HG02763 (cell line): ENCODE data around the gene PRRG2.
"Not testable (repeated sequence)": the region's sequence is repeated elsewhere in the genome, so short reads cannot be mapped to it uniquely, and the experiment has no call there.

Experiments used
- ATAC-seq: cut with Tn5 transposase; IDR thresholded peaks from one replicate; pipeline ENCODE4 v1.9.1; 2021; ENCODE audit warnings: mild to moderate bottlenecking, moderate library complexity; ENCODE audit not compliant: unreplicated experiment

The PRRG2 gene

GRCh38 chr19:49599378-49600295, 18.5 kb downstream of the PRRG2 start:
- no peak for ATAC-seq

GRCh38 chr19:49601482-49602038, 20.4 kb downstream of the PRRG2 start:
- ATAC-seq: no peak

- ATAC-seq: no peak
These were observed 21.7 kb downstream of the PRRG2 start for GRCh38 chr19:49602806-49603205.

GRCh38 chr19:49605605-49606004, 24.5 kb downstream of the PRRG2 start:
- no peak for ATAC-seq

- ATAC-seq: no peak
These were observed 28.5 kb downstream of the PRRG2 start for GRCh38 chr19:49609499-49610092.

GRCh38 chr19:49613374-49613773, 32.3 kb downstream of the PRRG2 start:
- no peak for ATAC-seq

- no peak for ATAC-seq
These were observed 33.1 kb downstream of the PRRG2 start for GRCh38 chr19:49614096-49614833.

- no peak for ATAC-seq
These were observed 34.7 kb downstream of the PRRG2 start for GRCh38 chr19:49615861-49616260.

- ATAC-seq: no peak
These were observed 35.4 kb downstream of the PRRG2 start for GRCh38 chr19:49616532-49616931.

- no peak for ATAC-seq
These were observed 35.8 kb downstream of the PRRG2 start for GRCh38 chr19:49616945-49617344.

GRCh38 chr19:49617860-49618259, 36.7 kb downstream of the PRRG2 start:
- not testable (repeated sequence) for ATAC-seq

GRCh38 chr19:49624967-49625910, 44.1 kb downstream of the PRRG2 start:
- no peak for ATAC-seq

GRCh38 chr19:49626226-49626625, 45.1 kb downstream of the PRRG2 start:
- no peak for ATAC-seq

GRCh38 chr19:49629659-49630058, 48.5 kb downstream of the PRRG2 start:
- ATAC-seq: no peak

- no peak for ATAC-seq
These were observed 50.0 kb downstream of the PRRG2 start for GRCh38 chr19:49631014-49631588.

GRCh38 chr19:49631610-49632192, 50.6 kb downstream of the PRRG2 start:
- ATAC-seq: no peak

- no peak for ATAC-seq
These were observed 51.5 kb downstream of the PRRG2 start for GRCh38 chr19:49632576-49632975.

- ATAC-seq: not testable (repeated sequence)
These were observed 52.2 kb downstream of the PRRG2 start for GRCh38 chr19:49633273-49633672.

GRCh38 chr19:49635530-49636232, 54.6 kb downstream of the PRRG2 start:
- ATAC-seq: no peak
